ENCODE results near the gene MEGF11.

DNA sequence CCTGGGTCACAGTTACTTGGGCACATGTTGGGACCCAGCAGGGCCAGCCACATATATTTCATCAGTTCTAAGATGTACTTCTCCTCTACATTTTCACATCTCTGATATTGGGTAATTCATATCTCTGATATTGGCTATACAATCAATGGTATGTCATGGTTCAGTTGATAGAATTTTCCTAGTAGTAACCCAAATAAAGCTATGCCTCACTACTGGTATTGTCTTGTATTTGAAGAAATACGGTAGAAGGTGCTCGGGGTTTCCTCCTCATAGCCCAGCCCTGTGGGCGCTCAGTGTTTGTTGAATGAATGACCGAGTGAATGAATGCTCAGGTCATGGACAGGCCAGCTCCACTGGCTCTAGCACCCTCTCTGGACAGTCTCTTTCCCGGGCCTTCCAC, 290.2 kb downstream of the MEGF11 start:
- TF ChIP-seq POLR2AphosphoS5 (IDR thresholded peaks at IDR 0.05; ENCODE audit: low read depth, low read length) (no peak), POLR2A (IDR thresholded peaks at IDR 0.05; ENCODE audit: low read depth, low read length) (no peak), TAF1 (IDR thresholded peaks at IDR 0.05; ENCODE audit: low read depth, low read length) (no peak), POU2F2 (IDR thresholded peaks at IDR 0.05; ENCODE audit: low read depth, low read length) (no peak)

Measured in GM12891 (cell line).